H1 (cell line): ENCODE results near the gene SSTR4. TPM values are rescaled to one million over a fixed set of nuclear protein-coding genes. Genes with fewer than 3 reads are reported as not detected.

Source experiments
- CBX8 ChIP-seq: fragments of 300-800, 300-1000 bp; sonication (generic); IDR thresholded peaks from 2 replicates; pipeline ENCODE4 v1.7.1; 2016; ENCODE audit warnings: low read depth, low read length, borderline replicate concordance
- CHD7 ChIP-seq: fragments of 300-600 bp; sonication (generic); IDR thresholded peaks from 2 replicates; pipeline ENCODE4 v1.7.1; 2012; ENCODE audit warnings: low read length, moderate library complexity, mild to moderate bottlenecking, inconsistent platforms; ENCODE audit not compliant: insufficient replicate concordance
- HDAC2 ChIP-seq, 2 experiments: fragments of 300-600 bp in 1 of 2; sonication (generic) in 1 of 2; IDR thresholded peaks; 2 replicates each; pipeline ENCODE4 v1.6.1; 2011 to 2012; ENCODE audit warnings: low read depth in 2 of 2, low read length in 2 of 2, mild to moderate bottlenecking in 2 of 2, moderate library complexity in 2 of 2, borderline replicate concordance in 1 of 2, inconsistent platforms in 1 of 2
- NANOG ChIP-seq: IDR thresholded peaks from 2 replicates; pipeline ENCODE4 v1.6.1; 2011; ENCODE audit warnings: low read length, low read depth, mild to moderate bottlenecking, inconsistent platforms; ENCODE audit not compliant: insufficient read depth, poor library complexity, severe bottlenecking
- SIRT6 ChIP-seq: IDR thresholded peaks from one replicate; pipeline ENCODE4 v1.7.1; 2012; ENCODE audit warnings: low read length, inconsistent platforms
- TAF7 ChIP-seq: optimal IDR thresholded peaks from 2 replicates; pipeline ENCODE3; 2011; ENCODE audit warnings: low read depth, mild to moderate bottlenecking, inconsistent platforms, low read length, moderate library complexity, borderline replicate concordance
- polyA plus RNA-seq, 7 experiments: library from polyadenylated mRNA; depleted of rRNA in 3 of 7; stranded (reverse) in 5 of 7; unstranded in 2 of 7; fragments of >200 nt in 5 of 7; fragments of 200-250 nt in 2 of 7; gene quantifications; 1 replicate in 5 of 7; 2 replicates in 1 of 7; 4 replicates in 1 of 7; pipeline versions ENCODE4 v1.2.1 to v1.2.3, GENCODE V29; 2011 to 2013; ENCODE audit warnings: missing spikeins in 2 of 7, mixed read lengths in 2 of 7
- total RNA-seq: library from RNA; stranded (reverse); fragmentation: NEBNext Ultra II Directional; extraction: Animal tissue kit (Norgen Biotek cat#: 25700); gene quantifications from 2 replicates; pipeline ENCODE4 v1.2.1, GENCODE V29; 2021

The SSTR4 gene
- total and polyA plus RNA-seq, 2 of the 8 experiments (the other 6 are each of a cell fraction or from before 2014, with no cell fraction given), result 0.05 TPM; not detected in 1

DNA sequence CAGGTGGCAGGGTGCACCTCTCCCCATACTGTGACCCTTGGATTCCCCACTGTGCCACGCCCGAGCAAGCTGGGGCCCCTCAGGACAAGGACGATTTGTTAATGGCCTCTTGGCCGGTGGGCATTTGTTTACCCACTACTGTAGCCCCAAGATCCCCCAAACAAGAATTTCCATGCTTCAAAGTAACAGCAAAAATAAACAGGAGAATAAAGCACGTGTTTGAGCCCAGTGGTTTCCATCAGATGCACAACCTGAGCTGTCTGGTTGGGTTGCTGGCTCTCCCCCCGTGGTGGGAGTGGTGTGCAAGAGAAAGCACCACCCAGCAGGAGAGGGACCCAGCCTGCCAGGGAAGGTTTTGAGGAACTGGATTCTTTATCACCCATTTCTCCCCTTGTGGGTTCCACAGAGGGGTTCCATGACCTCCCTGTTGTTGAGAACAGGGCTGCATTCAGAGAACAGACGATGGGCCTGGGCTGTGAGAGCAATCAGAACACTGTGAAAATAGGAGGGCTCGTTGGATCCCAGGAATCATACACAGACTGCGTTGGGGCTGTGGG, 46.2 kb downstream of the SSTR4 start (continued):
- TF ChIP-seq CHD7 (no peak), CBX8 (no peak), SIRT6 (no peak), HDAC2 (IDR thresholded peaks at IDR 0.05; ENCODE audit: borderline replicate concordance in 1 of 2, low read depth in 2 of 2, low read length in 2 of 2) (no peak), NANOG (no peak), TAF7 (no peak)
